K562 (cell line): Measurements from ENCODE around the gene ZNF235. TPM values are rescaled to one million over a fixed set of nuclear protein-coding genes. Genes with fewer than 3 reads are reported as not detected.
"Not testable (repeated sequence)": the region's sequence is repeated elsewhere in the genome, so short reads cannot be mapped to it uniquely, and the experiment has no call there.

Experiments
- ATAC-seq: fragments of 200-7000 bp; cut with Tn5 transposase; 3 replicates; pipeline ENCODE4 v1.9.1; 2020; ENCODE audit warnings: moderate library complexity
- BruUV-seq: library from RNA; stranded (reverse); fragments of 400-500 nt; replicated peaks from 2 replicates; lab custom pipeline; 2021; lab: Mats Ljungman, UMichigan
- CTCF ChIA-PET: fragments of 300-600 bp; formaldehyde crosslinking; extraction: SDS; loops from one replicate; lab custom pipeline; 2021; ENCODE audit warnings: low intra/inter-chr PET ratio; lab: Yijun Ruan, JAX
- POLR2A ChIA-PET: fragments of 300-600, 350-650 bp; sonication (Branson Sonifier 250); formaldehyde crosslinking; extraction: SDS; loops from one replicate; lab custom pipeline; 2021; ENCODE audit warnings: antibody characterized with exemption, inconsistent platforms; lab: Yijun Ruan, JAX
- DNase-seq, 4 experiments: peaks; one replicate each; pipeline versions ENCODE4 v3.0.0 to v3.0.0-alpha.2; 2011 to 2018; ENCODE audit warnings: low spot score in 3 of 4, mixed read lengths in 3 of 4; ENCODE audit errors: extremely low read depth in 1 of 4
- FAIRE-seq: peaks from 2 replicates; lab custom pipeline; 2011; peaks lifted over from hg19 to GRCh38; lab: Jason Lieb, UNC
- H2AFZ ChIP-seq: 2 replicates; pipeline ENCODE4 v1.6.0; 2011; ENCODE audit warnings: low read depth, low read length, control low read depth, inconsistent platforms
- H3K27ac ChIP-seq: fragments of 200-600 bp; 3 replicates; pipeline ENCODE4 v1.8.0; 2011; ENCODE audit warnings: low read depth, mild to moderate bottlenecking, control low read depth, inconsistent platforms, low read length, moderate library complexity, mixed read lengths; ENCODE audit errors: extremely low read depth
- H3K27me3 ChIP-seq, 2 experiments: fragments of 300-600 bp in 1 of 2; 2 replicates in 1 of 2; 3 replicates in 1 of 2; pipeline versions ENCODE4 v1.6.0 to v1.8.0; 2011; ENCODE audit warnings: inconsistent platforms in 2 of 2, low read length in 2 of 2, mild to moderate bottlenecking in 1 of 2, mixed read lengths in 1 of 2, moderate library complexity in 1 of 2; ENCODE audit not compliant: control insufficient read depth in 2 of 2, insufficient read depth in 2 of 2
- H3K36me3 ChIP-seq: fragments of 300-600 bp; 3 replicates; pipeline ENCODE4 v1.8.0; 2011; ENCODE audit warnings: mild to moderate bottlenecking, low read length, inconsistent platforms; ENCODE audit not compliant: control insufficient read depth, insufficient read depth
- H3K4me1 ChIP-seq, 2 experiments: fragments of 200-600 bp in 1 of 2; replicated peaks in 1 of 2; 2 replicates in 1 of 2; 3 replicates in 1 of 2; pipeline versions ENCODE4 v1.5.1 to v1.8.0; 2011; ENCODE audit warnings: inconsistent platforms in 2 of 2, low read length in 2 of 2, mild to moderate bottlenecking in 1 of 2, mixed read lengths in 1 of 2, moderate library complexity in 1 of 2; ENCODE audit not compliant: control insufficient read depth in 2 of 2, insufficient read depth in 2 of 2
- H3K4me2 ChIP-seq: 2 replicates; pipeline ENCODE4 v1.6.1; 2011; ENCODE audit warnings: low read length, control low read depth, inconsistent platforms, mixed read lengths; ENCODE audit not compliant: insufficient read depth
- H3K4me3 ChIP-seq: fragments of 200-600 bp; sonication (generic), shearing (Covaris generic); 2 replicates; pipeline ENCODE4 v1.5.1; 2016; ENCODE audit warnings: control low read depth, inconsistent platforms
- H3K79me2 ChIP-seq: fragments of 200-600 bp; 3 replicates; pipeline ENCODE4 v1.8.0; 2011; ENCODE audit warnings: low read length, inconsistent platforms; ENCODE audit not compliant: control insufficient read depth, insufficient read depth
- H3K9ac ChIP-seq, 2 experiments: 2 replicates each; pipeline versions ENCODE4 v1.6.0 to v1.6.1; 2011; ENCODE audit warnings: low read depth in 2 of 2, low read length in 2 of 2, control low read depth in 1 of 2, inconsistent platforms in 1 of 2, mild to moderate bottlenecking in 1 of 2, mixed read lengths in 1 of 2; ENCODE audit not compliant: insufficient read depth in 1 of 2
- H3K9me1 ChIP-seq: one replicate; pipeline ENCODE4 v1.6.0; 2011; ENCODE audit warnings: inconsistent platforms, mild to moderate bottlenecking, low read length, moderate library complexity; ENCODE audit not compliant: control insufficient read depth, insufficient read depth
- H3K9me3 ChIP-seq: replicated peaks from 2 replicates; pipeline ENCODE4 v1.5.1; 2011; ENCODE audit warnings: low read depth, low read length, inconsistent platforms; ENCODE audit not compliant: control insufficient read depth, insufficient read depth
- H4K20me1 ChIP-seq: replicated peaks from 2 replicates; pipeline ENCODE4 v1.6.1; 2011; ENCODE audit warnings: low read length, inconsistent platforms, mixed read lengths; ENCODE audit not compliant: control insufficient read depth, insufficient read depth
- CBX5 ChIP-seq: IDR thresholded peaks from 2 replicates; pipeline ENCODE4 v1.6.1; 2014; ENCODE audit warnings: low read depth, borderline replicate concordance
- MYNN ChIP-seq, 2 experiments: sonication (generic); formaldehyde crosslinking in 1 of 2; IDR thresholded peaks; 2 replicates each; pipeline versions ENCODE4 v1.5.0 to v1.6.1; 2016 to 2020; ENCODE audit warnings: antibody characterized with exemption in 1 of 2, missing genetic modification reagents in 1 of 2
- SMARCC2 ChIP-seq: fragments of 450-650 bp; IDR thresholded peaks from 2 replicates; pipeline ENCODE4 v1.6.1; 2017; ENCODE audit warnings: antibody characterized with exemption, moderate library complexity, mild to moderate bottlenecking, low read depth
- THRAP3 ChIP-seq: fragments of 450-650 bp; IDR thresholded peaks from 2 replicates; pipeline ENCODE4 v1.6.1; 2016; ENCODE audit warnings: mild to moderate bottlenecking, inconsistent platforms, borderline replicate concordance
- XRCC5 ChIP-seq: fragments of 200-400 bp; formaldehyde crosslinking; IDR thresholded peaks from 2 replicates; pipeline ENCODE4 v1.6.1; 2017; ENCODE audit warnings: low read depth, mild to moderate bottlenecking, low read length
- ZBTB40 ChIP-seq, 2 experiments: fragments of 450-650 bp in 1 of 2; sonication (generic) in 1 of 2; formaldehyde crosslinking in 1 of 2; IDR thresholded peaks; 2 replicates each; pipeline versions ENCODE4 v1.7.1 to v1.9.0; 2016 to 2022; ENCODE audit warnings: inconsistent platforms in 1 of 2, mild to moderate bottlenecking in 1 of 2, missing genetic modification reagents in 1 of 2
- ZNF668 ChIP-seq: fragments of 250-450 bp; sonication (Bioruptor Pico); IDR thresholded peaks from 2 replicates; pipeline ENCODE4 v1.8.0; 2022; ENCODE audit warnings: mild to moderate bottlenecking, inconsistent platforms
- WGBS: fragments of 100-300 bp; shearing (Covaris generic); methylation state at CpG from one replicate; pipeline ENCODE4 v1.1.6; 2016; ENCODE audit warnings: low coverage, mixed read lengths; ENCODE audit not compliant: insufficient coverage; ENCODE audit errors: missing lambda C conversion rate; 5-methylcytosine and 5-hydroxymethylcytosine counted together
- in situ Hi-C: fragments of 300-500 bp; cut with MboI; formaldehyde crosslinking; loops from 4 replicates; pipeline ENCODE4 v1.15.0; 2018; ENCODE audit warnings: inconsistent platforms, mixed read lengths
- intact Hi-C: fragments of 100-400 bp; cut with micrococcal nuclease; formaldehyde crosslinking; loops from 2 replicates; pipeline ENCODE4 v1.14.2; 2022
- polyA plus RNA-seq, 8 experiments: library from polyadenylated mRNA; depleted of rRNA in 4 of 8; stranded (reverse) in 5 of 8; unstranded in 3 of 8; fragments of >200 nt; fragmentation: Nextera tagmentation in 2 of 8; fragmentation: Illumina TruSeq in 1 of 8; extraction: Ambion mirVana in 2 of 8; extraction: Trizol in 1 of 8; gene quantifications; 2 replicates each; pipeline versions ENCODE4 v1.2.1 to v1.2.3, GENCODE V29; 2011 to 2014; ENCODE audit warnings: inconsistent platforms in 1 of 8, missing spikeins in 1 of 8
- total RNA-seq, 7 experiments: library from RNA; depleted of rRNA in 6 of 7; stranded (reverse); fragments of >200 nt in 6 of 7; fragmentation: Illumina TruSeq in 2 of 7; extraction: Trizol in 2 of 7; gene quantifications; 2 replicates each; pipeline versions ENCODE4 v1.2.1 to v1.2.3, GENCODE V29; 2011 to 2021; ENCODE audit warnings: low replicate concordance in 1 of 7

The ZNF235 gene
- total and polyA plus RNA-seq, 9 of the 15 experiments (the other 6 are each of a cell fraction or from before 2014, with no cell fraction given) = 0.68 to 2.9 (median 1.3) TPM

- H3K79me2 ChIP-seq, H3K4me2 ChIP-seq, in situ Hi-C loops, H3K4me3 ChIP-seq, H3K9me1 ChIP-seq, H4K20me1 ChIP-seq, H3K27me3 ChIP-seq, H2AFZ ChIP-seq, POLR2A ChIA-PET, ATAC-seq, BruUV-seq, H3K36me3 ChIP-seq, H3K9me3 ChIP-seq, H3K9ac ChIP-seq, H3K4me1 ChIP-seq, CTCF ChIA-PET, intact Hi-C loops, FAIRE-seq, H3K27ac ChIP-seq, DNase-seq: not testable (repeated sequence)
- 3% methylated on average over 3 of the region's 3 CpGs for WGBS
- 0 out of 2 replicates have a peak, but pooled peaks have one; percentile 48 for TF ChIP-seq CBX5
These were observed 29.8 kb upstream of the ZNF235 start for GRCh38 chr19:44334639-44335038.

- BruUV-seq = no TSS peak
- no peak overlapping the region for H3K4me3 ChIP-seq
- no peaks in the 10 kb centered on the region for H3K36me3 ChIP-seq
- H3K79me2 ChIP-seq = no peaks in the 10 kb centered on the region
- WGBS = 8% methylated on average over 1 of the region's 1 CpG
- ATAC-seq = no peak
- in situ Hi-C loops = no loop called here
- POLR2A ChIA-PET = no interaction called here
- no peaks in the 10 kb centered on the region for H3K9me3 ChIP-seq
- intact Hi-C loops = no loop called here
- no peak for DNase-seq
- H3K9me1 ChIP-seq = no peaks in the 10 kb centered on the region
- no peak overlapping the region for H3K9ac ChIP-seq
- H2AFZ ChIP-seq = no peak overlapping the region
- H3K4me2 ChIP-seq = no peak overlapping the region
- CTCF ChIA-PET = no interaction called here
- H3K27ac ChIP-seq = no peak overlapping the region
- no peak for FAIRE-seq
- H4K20me1 ChIP-seq = no peaks in the 10 kb centered on the region
- H3K27me3 ChIP-seq = no peaks in the 10 kb centered on the region
- H3K4me1 ChIP-seq = no peaks in the 10 kb centered on the region
- TF ChIP-seq ZNF668 (CRISPR knock-in tag) (no peak), SMARCC2 (no peak), MYNN (IDR thresholded peaks at IDR 0.05) (no peak), MYNN (CRISPR knock-in tag; IDR thresholded peaks at IDR 0.05) (no peak), XRCC5 (no peak), THRAP3 (no peak), ZBTB40 (IDR thresholded peaks at IDR 0.05) (no peak), ZBTB40 (CRISPR knock-in tag; IDR thresholded peaks at IDR 0.05) (no peak)
These were observed 27.3 kb upstream of the ZNF235 start for GRCh38 chr19:44332145-44332544.
